GM13976 (cell line): ENCODE measurements around the gene GABRB3.

Experiments used
- DNase-seq: peaks from one replicate; pipeline ENCODE4 v3.0.0; 2012; ENCODE audit warnings: low spot score
- in situ Hi-C: fragments of 300-500 bp; cut with MboI; formaldehyde crosslinking; loops from one replicate; pipeline ENCODE4 v1.12.0; 2022; ENCODE audit warnings: low sequenced_read_pairs, mixed read lengths, inconsistent platforms; ENCODE audit not compliant: unreplicated experiment
- TF ChIP-seq, protein P1 (sequence below): IDR thresholded peaks from 2 replicates; pipeline ENCODE4 v1.5.1; 2012; ENCODE audit warnings: borderline replicate concordance, mild to moderate bottlenecking; ENCODE audit not compliant: insufficient read depth; ENCODE audit errors: extremely low read depth, missing control alignments, control extremely low read depth

The GABRB3 gene

DNA sequence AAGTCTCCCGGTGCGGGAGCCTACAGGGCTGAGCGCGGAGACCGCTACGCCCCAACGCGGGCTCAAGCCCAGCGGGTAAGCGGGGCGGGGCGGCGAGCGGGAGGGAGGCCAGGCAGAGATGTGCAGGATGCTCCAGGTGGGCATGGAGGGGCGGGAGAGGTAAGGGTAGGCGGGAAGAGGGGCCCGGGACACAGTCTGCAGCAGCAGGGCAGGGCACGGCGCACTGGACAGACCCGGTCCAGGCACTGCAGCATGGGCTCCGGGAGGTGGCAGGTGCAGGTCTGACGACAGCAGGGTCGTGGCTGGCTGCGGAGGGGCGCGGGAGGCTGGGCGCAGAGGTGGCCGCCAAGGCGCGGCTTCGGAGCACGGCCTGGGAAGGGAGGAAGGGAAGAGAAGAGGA, 102.8 kb downstream of the GABRB3 start:
- TF ChIP-seq, protein P1, sequence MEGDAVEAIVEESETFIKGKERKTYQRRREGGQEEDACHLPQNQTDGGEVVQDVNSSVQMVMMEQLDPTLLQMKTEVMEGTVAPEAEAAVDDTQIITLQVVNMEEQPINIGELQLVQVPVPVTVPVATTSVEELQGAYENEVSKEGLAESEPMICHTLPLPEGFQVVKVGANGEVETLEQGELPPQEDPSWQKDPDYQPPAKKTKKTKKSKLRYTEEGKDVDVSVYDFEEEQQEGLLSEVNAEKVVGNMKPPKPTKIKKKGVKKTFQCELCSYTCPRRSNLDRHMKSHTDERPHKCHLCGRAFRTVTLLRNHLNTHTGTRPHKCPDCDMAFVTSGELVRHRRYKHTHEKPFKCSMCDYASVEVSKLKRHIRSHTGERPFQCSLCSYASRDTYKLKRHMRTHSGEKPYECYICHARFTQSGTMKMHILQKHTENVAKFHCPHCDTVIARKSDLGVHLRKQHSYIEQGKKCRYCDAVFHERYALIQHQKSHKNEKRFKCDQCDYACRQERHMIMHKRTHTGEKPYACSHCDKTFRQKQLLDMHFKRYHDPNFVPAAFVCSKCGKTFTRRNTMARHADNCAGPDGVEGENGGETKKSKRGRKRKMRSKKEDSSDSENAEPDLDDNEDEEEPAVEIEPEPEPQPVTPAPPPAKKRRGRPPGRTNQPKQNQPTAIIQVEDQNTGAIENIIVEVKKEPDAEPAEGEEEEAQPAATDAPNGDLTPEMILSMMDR = no peak
- DNase-seq = no peak
- in situ Hi-C loops = no loop called here

DNA sequence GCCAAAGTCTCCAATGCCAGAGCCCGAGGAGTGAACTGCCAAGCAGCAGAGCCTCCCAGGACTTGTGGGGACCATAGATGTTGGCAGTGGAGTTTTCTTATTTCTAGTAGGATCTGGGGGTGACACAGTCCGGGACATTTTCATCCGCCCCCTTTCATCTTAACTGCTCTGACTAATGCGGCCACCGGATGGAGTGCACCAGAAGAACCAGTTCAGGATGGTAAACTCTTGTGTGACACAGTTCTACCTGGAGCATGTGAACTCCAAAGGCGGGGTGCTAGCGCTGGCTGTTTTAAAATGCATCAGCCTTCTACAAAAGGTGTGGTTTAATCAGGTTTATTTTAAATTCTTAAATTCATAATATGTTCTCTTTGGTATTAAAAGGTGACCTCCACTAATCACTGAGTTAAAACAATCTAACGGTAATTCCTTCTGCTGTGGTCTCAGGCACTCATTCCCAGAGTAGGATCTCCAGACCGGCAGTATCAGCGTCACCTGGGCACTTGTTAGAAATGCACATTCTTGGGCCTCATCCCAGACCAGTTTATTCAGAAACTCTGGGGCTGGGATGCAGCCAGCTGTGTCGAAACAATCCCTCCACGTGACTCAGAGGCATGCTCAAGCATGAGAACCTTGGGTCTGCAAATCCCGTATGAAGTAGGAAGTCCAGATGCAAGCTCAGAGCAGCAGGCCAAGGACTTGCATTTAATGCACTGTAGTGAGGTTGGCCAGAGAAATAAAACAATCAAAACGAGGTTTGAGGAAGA, 105.5 kb downstream of the GABRB3 start:
- DNase-seq = no peak
- in situ Hi-C loops = no loop called here
- TF ChIP-seq, protein P1 = no peak

DNA sequence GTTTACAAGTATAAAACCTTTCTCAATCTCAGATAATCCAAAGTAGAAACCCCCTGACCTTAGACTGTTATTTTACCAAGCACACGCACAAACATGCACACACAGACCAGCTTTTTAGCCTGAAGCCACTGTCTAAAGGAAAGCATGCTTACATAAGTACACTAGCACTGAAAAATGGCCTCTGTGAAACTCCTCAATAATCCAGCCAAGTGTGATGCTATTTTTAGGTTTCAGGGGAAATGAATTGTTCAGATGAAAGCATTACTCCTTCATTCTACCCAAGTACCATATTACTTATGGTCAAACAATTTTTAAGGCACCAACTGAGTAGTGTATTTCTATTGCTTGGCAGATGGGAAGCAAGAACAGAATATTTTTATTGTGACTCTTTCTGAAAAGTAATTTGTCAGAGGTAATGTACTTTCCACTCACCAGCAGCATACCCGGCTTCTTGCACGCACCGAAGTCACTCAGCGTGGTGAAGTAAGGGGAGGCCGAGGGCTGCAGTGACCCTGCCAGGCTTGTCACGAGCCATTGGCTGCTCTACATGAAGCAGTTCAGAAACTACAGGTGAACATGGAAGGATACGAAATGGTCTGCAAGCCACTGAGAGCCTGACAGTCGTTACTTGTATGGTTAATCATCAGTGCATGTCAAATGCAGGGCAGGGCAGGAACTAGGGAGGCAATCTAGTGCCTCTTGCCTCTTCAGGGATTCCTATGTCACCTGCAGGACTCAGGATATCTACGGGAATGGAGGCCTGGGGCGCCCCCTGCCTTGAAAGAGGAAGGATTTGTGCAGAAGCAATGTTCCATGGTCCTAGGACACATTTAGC, 106.7 kb downstream of the GABRB3 start:
- in situ Hi-C loops = no loop called here
- DNase-seq = no peak
- TF ChIP-seq, protein P1 = no peak

DNA sequence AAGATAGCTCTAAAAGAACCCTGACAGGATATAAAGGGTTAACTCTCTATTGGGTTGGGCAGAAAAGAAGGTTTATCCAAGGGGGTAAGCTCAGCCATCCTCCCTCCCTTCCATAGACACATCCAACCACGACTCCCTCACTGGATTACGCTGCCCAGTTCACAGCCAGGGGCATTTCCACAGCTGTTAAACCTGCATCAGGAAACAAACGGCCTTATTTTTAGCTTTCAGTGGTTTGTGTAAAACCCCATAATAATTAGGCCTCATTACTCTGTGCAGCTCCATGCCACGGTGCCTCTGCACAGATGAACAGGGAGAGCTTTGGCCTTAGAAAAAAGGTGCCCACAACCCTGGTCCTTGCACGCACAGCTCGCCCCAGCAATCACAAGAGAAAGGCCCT, 110.6 kb downstream of the GABRB3 start:
- in situ Hi-C loops = no loop called here
- no peak for DNase-seq
- TF ChIP-seq, protein P1 = no peak

DNA sequence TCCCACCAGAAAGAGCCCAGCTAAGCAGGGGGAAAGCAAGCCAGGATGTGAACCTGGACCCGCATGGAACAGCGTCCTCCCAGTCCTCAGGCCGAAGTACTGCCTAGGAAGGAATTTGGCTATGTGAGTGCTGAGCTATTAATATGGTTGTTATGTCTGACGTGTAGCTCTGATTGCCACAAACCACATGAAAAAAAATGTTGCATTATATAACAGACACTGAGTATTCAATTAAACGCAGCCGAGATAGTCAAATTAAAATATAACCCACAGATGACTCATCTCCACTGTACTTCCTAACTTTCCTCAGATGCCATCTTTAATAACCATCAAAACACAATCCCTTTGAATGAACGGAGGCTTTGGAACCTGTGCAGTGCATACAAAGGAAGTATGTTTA, 111.1 kb downstream of the GABRB3 start:
- no peak for DNase-seq
- in situ Hi-C loops = no loop called here
- TF ChIP-seq, protein P1 = no peak

DNA sequence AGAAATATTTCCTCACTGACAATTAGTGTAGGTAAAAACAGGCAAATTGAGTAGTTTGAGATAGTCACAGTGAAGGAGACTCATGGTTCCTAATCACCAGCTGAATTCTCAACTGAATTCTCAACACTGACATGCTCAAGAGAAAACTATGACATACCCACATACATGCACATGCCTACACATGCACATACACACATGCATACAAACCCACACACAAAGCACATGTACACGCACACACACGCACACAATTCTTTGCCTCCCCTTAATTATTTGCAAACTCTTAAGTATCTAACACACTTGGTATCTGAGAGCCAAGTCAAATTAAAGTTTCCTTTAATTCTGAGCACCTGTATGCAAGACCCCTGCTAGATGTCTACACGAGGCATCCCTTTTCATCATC, 111.8 kb downstream of the GABRB3 start:
- in situ Hi-C loops = no loop called here
- TF ChIP-seq, protein P1 = no peak
- DNase-seq = no peak
